ENCODE data around the gene GRIK1.

Gene GRIK1

DNA sequence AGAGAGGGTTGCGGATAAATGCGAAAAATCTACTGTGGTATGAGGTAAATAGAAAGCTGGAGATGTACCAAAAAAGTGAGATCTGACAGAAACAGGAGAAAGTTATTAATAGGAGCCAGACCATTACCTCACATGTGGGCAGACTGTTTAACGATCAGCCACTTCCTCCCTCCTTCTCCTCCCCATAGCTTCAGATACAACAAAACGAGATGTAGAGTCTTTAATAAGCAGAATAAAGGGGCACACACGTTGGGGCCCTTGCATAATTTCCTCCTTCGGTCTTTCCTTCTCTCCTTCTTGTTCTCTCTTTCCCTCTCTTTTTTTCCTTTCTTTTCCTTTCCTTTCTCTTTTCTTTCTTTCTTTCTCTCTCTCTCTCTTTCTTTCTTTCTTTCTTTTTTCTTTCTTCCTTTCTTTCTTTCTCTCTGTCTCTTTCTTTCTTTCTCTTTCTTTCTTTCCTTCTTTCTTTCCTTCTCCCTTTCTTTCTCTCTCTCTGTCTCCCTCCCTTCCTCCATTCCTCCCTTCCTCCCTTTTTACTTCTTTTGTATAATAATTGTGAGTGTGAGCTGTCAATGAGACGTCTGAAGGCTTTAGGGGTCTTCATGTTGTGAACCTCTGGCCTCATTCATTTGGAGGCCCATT, 242.1 kb downstream of the GRIK1 start:
- TF ChIP-seq CTCF (IDR thresholded peaks at IDR 0.05; ENCODE audit: extremely low read depth, insufficient read depth, missing control alignments) = no peak
- DNase-seq (ENCODE audit: low spot score) = peak; percentile 24
- in situ Hi-C loops (cut with MboI; ENCODE audit: low pct_unique_long_range_greater_than_20kb, low sequenced_read_pairs, unreplicated experiment) = no loop called here

GRCh38 chr21:29696937-29697336, 242.9 kb downstream of the GRIK1 start:
- no peak for DNase-seq (ENCODE audit: low spot score)
- in situ Hi-C loops (cut with MboI; ENCODE audit: low pct_unique_long_range_greater_than_20kb, low sequenced_read_pairs, unreplicated experiment) = no loop called here
- no peak for TF ChIP-seq CTCF (IDR thresholded peaks at IDR 0.05; ENCODE audit: extremely low read depth, insufficient read depth, missing control alignments)

GRCh38 chr21:29691616-29692491, 247.9 kb downstream of the GRIK1 start:
- no peak for TF ChIP-seq CTCF (IDR thresholded peaks at IDR 0.05; ENCODE audit: extremely low read depth, insufficient read depth, missing control alignments)
- no peak for DNase-seq (ENCODE audit: low spot score)
- in situ Hi-C loops (cut with MboI; ENCODE audit: low pct_unique_long_range_greater_than_20kb, low sequenced_read_pairs, unreplicated experiment) = no loop called here

DNA sequence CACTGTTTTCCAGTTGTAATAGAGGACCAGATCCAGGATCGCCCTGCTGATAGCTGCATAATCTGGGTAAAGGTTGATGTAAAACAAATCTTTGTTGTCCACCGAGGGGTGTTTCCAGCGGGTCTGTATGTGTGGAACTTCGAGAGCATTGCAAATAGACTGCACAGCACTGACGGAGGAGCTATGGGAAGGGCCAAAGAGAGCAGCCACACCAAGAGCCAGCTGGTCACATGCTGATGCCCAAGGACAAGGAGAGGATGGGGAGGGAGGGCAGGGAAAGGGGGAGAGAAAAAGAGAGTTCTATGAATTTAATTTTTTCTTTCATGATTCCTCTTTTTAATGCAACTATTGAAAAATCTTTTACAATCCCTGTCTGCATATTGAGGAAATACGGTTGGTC, 250.0 kb downstream of the GRIK1 start:
- no peak for TF ChIP-seq CTCF (IDR thresholded peaks at IDR 0.05; ENCODE audit: extremely low read depth, insufficient read depth, missing control alignments)
- in situ Hi-C loops (cut with MboI; ENCODE audit: low pct_unique_long_range_greater_than_20kb, low sequenced_read_pairs, unreplicated experiment) = no loop called here
- DNase-seq (ENCODE audit: low spot score) = no peak

DNA sequence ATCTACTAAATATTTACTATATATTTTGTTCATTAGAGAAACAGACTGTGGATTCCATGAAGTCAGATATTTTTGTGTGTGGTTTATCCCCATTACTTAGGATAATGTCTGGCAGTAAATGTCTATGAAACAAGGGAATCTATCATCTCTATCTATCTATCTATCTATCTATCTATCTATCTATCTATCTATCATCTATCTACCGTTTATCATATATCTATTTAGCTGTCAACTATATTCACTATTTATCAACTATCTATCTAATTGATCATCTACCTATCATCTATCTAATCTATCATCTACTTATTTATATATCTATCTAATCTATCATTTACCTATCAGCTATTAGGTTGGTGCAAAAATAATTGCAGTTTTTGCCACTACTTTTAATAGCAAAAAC, 255.7 kb downstream of the GRIK1 start:
- in situ Hi-C loops (cut with MboI; ENCODE audit: low pct_unique_long_range_greater_than_20kb, low sequenced_read_pairs, unreplicated experiment) = no loop called here
- TF ChIP-seq CTCF (IDR thresholded peaks at IDR 0.05; ENCODE audit: extremely low read depth, insufficient read depth, missing control alignments) = no peak
- no peak for DNase-seq (ENCODE audit: low spot score)

GRCh38 chr21:29682800-29683199, 257.0 kb downstream of the GRIK1 start:
- DNase-seq (ENCODE audit: low spot score) = no peak
- in situ Hi-C loops (cut with MboI; ENCODE audit: low pct_unique_long_range_greater_than_20kb, low sequenced_read_pairs, unreplicated experiment) = no loop called here
- no peak for TF ChIP-seq CTCF (IDR thresholded peaks at IDR 0.05; ENCODE audit: extremely low read depth, insufficient read depth, missing control alignments)

All from GM13977 (cell line).